ENCODE results near the gene NRP2. TPM values are rescaled to one million over a fixed set of nuclear protein-coding genes. Genes with fewer than 3 reads are reported as not detected.

Gene NRP2
- total RNA-seq, 3 donors from 2014 or later, result 18.4 to 32.0 (median 23.9) TPM

DNA sequence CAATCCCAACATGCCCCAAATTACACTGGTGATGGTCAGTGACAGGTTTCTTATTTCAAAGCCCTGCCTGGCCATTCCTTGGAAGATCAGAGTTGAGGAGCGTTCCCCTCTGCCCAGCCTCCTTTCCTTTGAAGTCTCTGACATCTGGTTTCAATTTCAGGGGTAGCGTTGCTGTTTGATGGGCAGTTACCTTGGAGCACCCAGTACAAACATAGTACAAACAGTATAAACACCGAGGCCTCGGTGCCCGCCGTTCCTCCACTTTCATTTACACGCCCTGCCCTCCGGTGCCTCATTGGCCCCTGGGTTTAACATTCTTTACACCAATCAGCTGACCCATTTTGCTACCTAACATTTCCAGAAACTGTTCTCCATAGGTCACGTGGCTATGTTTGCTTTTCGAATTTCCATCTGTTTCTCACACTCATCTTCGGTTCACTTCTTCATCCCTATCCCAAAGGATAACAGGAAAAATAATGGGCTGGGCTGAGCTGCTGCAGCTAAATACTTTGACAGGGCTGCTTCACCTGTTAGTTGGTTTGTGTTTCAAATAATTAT lies 65.6 kb downstream of the NRP2 start:
- intact Hi-C loops (cut with DNase I; ENCODE audit: low total_unique reads), result no loop called here
- no peaks in the 10 kb centered on the region for H3K9me3 ChIP-seq
- H3K4me3 ChIP-seq, result no peak overlapping the region
- H3K27me3 ChIP-seq, result no peaks in the 10 kb centered on the region
- H3K27ac ChIP-seq, result no peak overlapping the region
- H3K4me1 ChIP-seq, result peaks cover 5 to 6% of the 10 kb centered on the region in 2 donors
- no peaks in the 10 kb centered on the region for H3K36me3 ChIP-seq
- TF ChIP-seq POLR2AphosphoS5 (IDR thresholded peaks at IDR 0.05) (no peak), POLR2A (IDR thresholded peaks at IDR 0.05) (no peak)
- TF ChIP-seq, protein P1, sequence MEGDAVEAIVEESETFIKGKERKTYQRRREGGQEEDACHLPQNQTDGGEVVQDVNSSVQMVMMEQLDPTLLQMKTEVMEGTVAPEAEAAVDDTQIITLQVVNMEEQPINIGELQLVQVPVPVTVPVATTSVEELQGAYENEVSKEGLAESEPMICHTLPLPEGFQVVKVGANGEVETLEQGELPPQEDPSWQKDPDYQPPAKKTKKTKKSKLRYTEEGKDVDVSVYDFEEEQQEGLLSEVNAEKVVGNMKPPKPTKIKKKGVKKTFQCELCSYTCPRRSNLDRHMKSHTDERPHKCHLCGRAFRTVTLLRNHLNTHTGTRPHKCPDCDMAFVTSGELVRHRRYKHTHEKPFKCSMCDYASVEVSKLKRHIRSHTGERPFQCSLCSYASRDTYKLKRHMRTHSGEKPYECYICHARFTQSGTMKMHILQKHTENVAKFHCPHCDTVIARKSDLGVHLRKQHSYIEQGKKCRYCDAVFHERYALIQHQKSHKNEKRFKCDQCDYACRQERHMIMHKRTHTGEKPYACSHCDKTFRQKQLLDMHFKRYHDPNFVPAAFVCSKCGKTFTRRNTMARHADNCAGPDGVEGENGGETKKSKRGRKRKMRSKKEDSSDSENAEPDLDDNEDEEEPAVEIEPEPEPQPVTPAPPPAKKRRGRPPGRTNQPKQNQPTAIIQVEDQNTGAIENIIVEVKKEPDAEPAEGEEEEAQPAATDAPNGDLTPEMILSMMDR (IDR thresholded peaks at IDR 0.05), result no peak
- no peak for DNase-seq (ENCODE audit: low spot score in 2 of 2)

DNA sequence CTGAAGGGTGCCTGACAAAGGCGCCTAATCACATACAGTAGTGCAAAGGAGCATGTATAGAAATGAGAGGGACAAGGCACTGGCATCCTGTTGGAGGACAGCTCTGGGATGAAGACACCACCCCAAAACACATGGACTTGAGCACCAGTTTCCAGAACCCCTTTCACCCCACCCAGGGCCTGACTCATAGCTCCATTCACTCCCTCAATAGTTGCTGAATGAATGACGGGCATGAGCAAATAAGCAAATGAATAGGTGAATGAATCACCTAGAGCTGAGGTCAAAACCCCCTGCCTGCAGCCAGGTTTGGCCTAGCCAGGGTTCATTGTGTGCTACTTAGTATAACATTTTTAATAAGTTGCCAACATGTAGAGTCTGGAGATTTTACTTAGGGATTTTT lies 66.3 kb downstream of the NRP2 start:
- no peak for TF ChIP-seq POLR2A (IDR thresholded peaks at IDR 0.05)
- TF ChIP-seq, protein P1 (IDR thresholded peaks at IDR 0.05), result no peak
- TF ChIP-seq POLR2AphosphoS5 (IDR thresholded peaks at IDR 0.05), result no peak
- DNase-seq (ENCODE audit: low spot score in 2 of 2), result no peak
- Histone ChIP-seq H3K27ac (no peak overlapping the region), H3K27me3 (no peaks in the 10 kb centered on the region), H3K4me3 (no peak overlapping the region), H3K4me1 (peaks cover 5 to 6% of the 10 kb centered on the region in 2 donors), H3K9me3 (no peaks in the 10 kb centered on the region), H3K36me3 (no peaks in the 10 kb centered on the region)
- intact Hi-C loops (cut with DNase I; ENCODE audit: low total_unique reads), result no loop called here

DNA sequence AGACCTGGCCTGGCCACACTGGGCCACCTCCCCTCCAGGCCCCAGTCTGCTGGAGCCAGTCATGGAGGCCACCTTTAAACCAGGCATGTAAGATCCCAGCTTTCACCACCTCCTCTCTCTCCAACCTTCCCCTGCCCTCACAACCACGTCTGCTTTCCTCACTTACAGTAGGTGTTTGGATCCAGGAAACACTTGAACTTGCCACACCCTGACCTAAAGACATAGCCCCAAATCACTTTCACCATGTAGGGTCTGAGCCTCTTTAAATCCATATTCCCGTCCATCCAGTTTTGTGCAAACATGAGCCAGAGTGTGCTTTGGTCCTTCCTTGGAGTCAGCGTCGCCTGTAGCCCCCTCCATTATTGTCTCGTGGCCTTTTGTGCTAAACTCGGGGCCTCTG lies 66.8 kb downstream of the NRP2 start:
- no peaks in the 10 kb centered on the region for H3K27me3 ChIP-seq
- no peak overlapping the region for H3K4me3 ChIP-seq
- H3K4me1 ChIP-seq, result peaks cover 5 to 6% of the 10 kb centered on the region in 2 donors
- H3K27ac ChIP-seq, result no peak overlapping the region
- no peaks in the 10 kb centered on the region for H3K9me3 ChIP-seq
- no peak for DNase-seq (ENCODE audit: low spot score in 2 of 2)
- TF ChIP-seq, protein P1 (IDR thresholded peaks at IDR 0.05), result no peak
- no peak for TF ChIP-seq POLR2AphosphoS5 (IDR thresholded peaks at IDR 0.05)
- H3K36me3 ChIP-seq, result no peaks in the 10 kb centered on the region
- intact Hi-C loops (cut with DNase I; ENCODE audit: low total_unique reads), result no loop called here

DNA sequence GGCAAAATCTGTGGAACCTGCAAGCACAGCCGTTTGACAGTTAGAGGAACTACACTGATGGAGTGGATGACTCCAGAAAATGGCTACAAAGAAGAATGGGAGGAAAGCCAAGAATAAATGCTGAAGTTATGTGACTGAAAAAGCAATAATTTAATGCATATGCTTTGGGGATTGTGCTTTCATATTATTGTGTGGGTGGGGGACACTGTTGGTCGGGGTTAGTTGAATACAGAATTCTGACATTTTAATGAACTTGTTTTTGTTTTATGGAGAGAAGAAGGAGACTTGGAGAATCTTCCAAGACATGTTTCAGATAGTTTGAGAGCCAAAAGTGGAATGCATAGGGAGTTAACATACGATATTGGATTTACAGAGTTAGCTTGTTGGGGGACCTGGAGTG lies 68.5 kb downstream of the NRP2 start:
- H3K4me1 ChIP-seq, result peaks cover 5 to 6% of the 10 kb centered on the region in 2 donors
- no peak overlapping the region for H3K27ac ChIP-seq
- no peak for DNase-seq (ENCODE audit: low spot score in 2 of 2)
- intact Hi-C loops (cut with DNase I; ENCODE audit: low total_unique reads), result no loop called here
- H3K4me3 ChIP-seq, result no peak overlapping the region
- H3K36me3 ChIP-seq, result no peaks in the 10 kb centered on the region
- no peaks in the 10 kb centered on the region for H3K9me3 ChIP-seq
- H3K27me3 ChIP-seq, result no peaks in the 10 kb centered on the region
- TF ChIP-seq, protein P1 (IDR thresholded peaks at IDR 0.05), result no peak
- TF ChIP-seq POLR2AphosphoS5 (IDR thresholded peaks at IDR 0.05) (no peak), POLR2A (IDR thresholded peaks at IDR 0.05) (no peak)

DNA sequence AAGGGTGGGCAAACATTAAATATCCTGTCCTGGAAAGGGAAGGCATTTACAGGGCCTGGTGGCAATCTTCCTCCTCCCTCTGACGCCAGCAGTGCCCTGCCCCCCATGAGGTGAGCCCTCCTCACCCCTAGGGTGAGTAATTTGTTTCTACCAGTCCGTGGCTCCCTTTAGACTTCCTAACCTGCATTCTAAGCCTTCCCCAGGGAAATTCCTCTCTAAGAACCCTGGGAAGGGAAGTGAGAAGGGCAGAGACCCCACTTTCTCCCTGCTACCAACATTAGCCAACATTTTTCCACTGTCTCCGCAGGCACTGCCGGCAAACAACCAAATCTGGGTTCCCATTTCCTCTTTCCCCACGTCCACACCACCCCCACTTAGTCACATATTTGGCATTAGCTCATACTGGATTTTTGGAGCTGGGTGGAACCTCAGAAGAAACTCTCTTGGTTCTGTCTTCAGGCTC lies 69.3 kb downstream of the NRP2 start:
- intact Hi-C loops (cut with DNase I; ENCODE audit: low total_unique reads), result no loop called here

More for the DNA sequence above, 69.3 kb downstream of the NRP2 start:
- no peak for TF ChIP-seq POLR2A (IDR thresholded peaks at IDR 0.05)
- TF ChIP-seq POLR2AphosphoS5 (IDR thresholded peaks at IDR 0.05), result no peak
- TF ChIP-seq, protein P1 (IDR thresholded peaks at IDR 0.05), result no peak
- Histone ChIP-seq H3K9me3 (no peaks in the 10 kb centered on the region), H3K36me3 (no peaks in the 10 kb centered on the region), H3K27ac (peak overlapping the region; percentile 57 to 58), H3K4me3 (no peak overlapping the region), H3K4me1 (peaks cover 5 to 11% of the 10 kb centered on the region in 2 donors), H3K27me3 (no peaks in the 10 kb centered on the region)
- DNase-seq (ENCODE audit: low spot score in 2 of 2), result no peak
